ENCODE measurements around the gene HNRNPCL2. TPM values are rescaled to one million over a fixed set of nuclear protein-coding genes. Genes with fewer than 3 reads are reported as not detected.
"Not testable (repeated sequence)": the region's sequence is repeated elsewhere in the genome, so short reads cannot be mapped to it uniquely, and the experiment has no call there.

Gene HNRNPCL2
- polyA plus RNA-seq (2011; rRNA removed) (not detected in 2 replicates), polyA minus RNA-seq (2011; rRNA and poly(A)+ RNA removed) (not detected in 2 replicates)

DNA sequence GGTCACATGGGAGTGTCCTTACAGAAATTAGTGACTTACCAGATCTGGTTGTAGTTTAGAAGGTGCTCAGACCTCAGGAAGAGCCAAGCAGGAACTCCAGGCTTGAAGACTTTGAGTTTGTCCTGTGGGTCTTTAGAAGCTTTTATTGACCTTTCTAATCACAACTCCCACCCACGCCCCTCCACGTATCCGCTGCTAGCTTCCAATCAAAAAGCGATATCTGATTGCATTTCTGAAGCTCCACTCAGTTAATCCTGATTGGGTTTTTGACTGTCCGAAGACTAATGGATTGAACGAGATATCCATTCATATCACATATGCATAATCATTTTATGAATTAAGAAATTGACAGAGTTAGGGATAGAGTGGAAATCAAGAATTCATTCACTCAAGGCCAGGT, at the start of gene HNRNPCL2:
HNRNPCL2 (minus strand) TSS at position 101 of the 400 bp plus-strand sequence. CDS start 454 bp downstream, outside the sequence.
- H3K36me3 ChIP-seq (ENCODE audit: control insufficient read depth, insufficient read depth, low read length); CTCF ChIA-PET; H3K4me3 ChIP-seq (ENCODE audit: low read depth, low read length); H3K27me3 ChIP-seq (ENCODE audit: control insufficient read depth, insufficient read depth, low read length); DNase-seq (ENCODE audit: low read depth); POLR2A ChIA-PET: not testable (repeated sequence)

DNA sequence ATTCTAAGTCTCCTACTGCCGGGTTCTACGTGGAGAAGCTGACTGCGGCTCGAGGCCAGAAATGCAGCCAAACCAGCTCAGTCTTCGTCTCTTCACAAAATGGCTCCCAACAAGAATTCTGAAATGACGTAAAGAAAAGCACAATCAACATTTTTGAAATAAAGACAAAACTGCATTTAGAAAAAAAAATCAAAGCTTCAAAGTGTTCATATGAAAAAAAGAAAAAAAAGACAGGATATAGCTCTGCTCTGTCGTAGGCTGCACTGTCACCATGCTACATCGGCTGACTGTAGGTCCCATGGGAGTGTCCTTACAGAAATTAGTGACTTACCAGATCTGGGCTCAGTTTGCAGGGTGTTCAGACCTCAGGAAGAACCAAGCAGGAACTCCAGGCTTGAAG, 48.9 kb upstream of the HNRNPCL2 start, which contains the start of gene HNRNPCL4:
HNRNPCL4 (minus strand) TSS at position 101 of the 400 bp plus-strand sequence. CDS start 164 bp downstream, outside the sequence.
- CTCF ChIA-PET; DNase-seq (ENCODE audit: low read depth); POLR2A ChIA-PET; H3K36me3 ChIP-seq (ENCODE audit: control insufficient read depth, insufficient read depth, low read length); H3K4me3 ChIP-seq (ENCODE audit: low read depth, low read length); H3K27me3 ChIP-seq (ENCODE audit: control insufficient read depth, insufficient read depth, low read length): not testable (repeated sequence)

DNA sequence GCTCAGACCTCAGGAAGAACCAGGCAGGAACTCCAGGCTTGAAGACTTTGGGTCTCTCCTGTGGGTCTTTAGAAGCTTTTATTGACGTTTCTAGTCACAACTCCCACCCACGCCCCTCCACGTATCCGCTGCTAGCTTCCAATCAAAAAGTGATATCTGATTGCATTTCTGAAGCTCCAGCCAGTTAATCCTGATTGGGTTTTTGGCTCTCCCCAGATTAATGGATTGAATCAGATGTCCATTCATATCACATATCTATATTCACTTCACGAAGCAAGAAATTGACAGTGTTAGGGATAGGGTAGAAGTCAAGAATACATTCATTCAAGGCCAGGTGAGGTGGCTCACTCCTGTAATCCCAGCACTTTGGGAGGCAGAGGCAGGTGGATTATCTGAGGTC, 39.3 kb upstream of the HNRNPCL2 start, which contains the start of gene PRAMEF26:
PRAMEF26 (minus strand) TSS at position 101 of the 400 bp plus-strand sequence. CDS start 2,914 bp downstream, outside the sequence.
- CTCF ChIA-PET; H3K4me3 ChIP-seq (ENCODE audit: low read depth, low read length); DNase-seq (ENCODE audit: low read depth); H3K27me3 ChIP-seq (ENCODE audit: control insufficient read depth, insufficient read depth, low read length); H3K36me3 ChIP-seq (ENCODE audit: control insufficient read depth, insufficient read depth, low read length); POLR2A ChIA-PET: not testable (repeated sequence)

DNA sequence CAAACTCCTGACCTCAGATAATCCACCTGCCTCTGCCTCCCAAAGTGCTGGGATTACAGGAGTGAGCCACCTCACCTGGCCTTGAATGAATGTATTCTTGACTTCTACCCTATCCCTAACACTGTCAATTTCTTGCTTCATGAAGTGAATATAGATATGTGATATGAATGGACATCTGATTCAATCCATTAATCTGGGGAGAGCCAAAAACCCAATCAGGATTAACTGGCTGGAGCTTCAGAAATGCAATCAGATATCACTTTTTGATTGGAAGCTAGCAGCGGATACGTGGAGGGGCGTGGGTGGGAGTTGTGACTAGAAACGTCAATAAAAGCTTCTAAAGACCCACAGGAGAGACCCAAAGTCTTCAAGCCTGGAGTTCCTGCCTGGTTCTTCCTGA, 46.2 kb downstream of the HNRNPCL2 start, which contains the start of gene PRAMEF25:
PRAMEF25 (plus strand) TSS at position 301 of the 400 bp plus-strand sequence. CDS start 2,920 bp downstream, outside the sequence.
- H3K4me3 ChIP-seq (ENCODE audit: low read depth, low read length); POLR2A ChIA-PET; DNase-seq (ENCODE audit: low read depth); CTCF ChIA-PET; H3K27me3 ChIP-seq (ENCODE audit: control insufficient read depth, insufficient read depth, low read length); H3K36me3 ChIP-seq (ENCODE audit: control insufficient read depth, insufficient read depth, low read length): not testable (repeated sequence)

Other genes with a start within 250 kb of the HNRNPCL2 start
- not detected in 2 replicates for gene PRAMEF4, start 230.7 kb downstream of the HNRNPCL2 start, polyA plus RNA-seq (2011; rRNA removed)
- not detected in 2 replicates for gene PRAMEF10, start 218.6 kb downstream of the HNRNPCL2 start, polyA plus RNA-seq (2011; rRNA removed)
- not detected in 2 replicates for gene PRAMEF7, start 200.2 kb downstream of the HNRNPCL2 start, polyA plus RNA-seq (2011; rRNA removed)
- gene PRAMEF6, start 169.3 kb downstream of the HNRNPCL2 start, polyA plus RNA-seq (2011; rRNA removed) = not detected in 2 replicates
- gene PRAMEF27, start 60.3 kb downstream of the HNRNPCL2 start, polyA plus RNA-seq (2011; rRNA removed) = not detected in 2 replicates
- not detected in 2 replicates for gene HNRNPCL3, start 56.1 kb downstream of the HNRNPCL2 start, polyA plus RNA-seq (2011; rRNA removed)
- gene PRAMEF25, start 46.1 kb downstream of the HNRNPCL2 start, polyA plus RNA-seq (2011; rRNA removed) = not detected in 2 replicates
- gene PRAMEF26, start 39.2 kb upstream of the HNRNPCL2 start, polyA plus RNA-seq (2011; rRNA removed) = not detected in 2 replicates
- not detected in 2 replicates for gene HNRNPCL4, start 48.8 kb upstream of the HNRNPCL2 start, polyA plus RNA-seq (2011; rRNA removed)
- not detected in 2 replicates for gene PRAMEF9, start 55.0 kb upstream of the HNRNPCL2 start, polyA plus RNA-seq (2011; rRNA removed)
- not detected in 2 replicates for gene PRAMEF13, start 84.6 kb upstream of the HNRNPCL2 start, polyA plus RNA-seq (2011; rRNA removed)
- gene PRAMEF18, start 109.3 kb upstream of the HNRNPCL2 start, polyA plus RNA-seq (2011; rRNA removed) = not detected in 2 replicates
- not detected in 2 replicates for gene PRAMEF5, start 137.3 kb upstream of the HNRNPCL2 start, polyA plus RNA-seq (2011; rRNA removed)
- not detected in 2 replicates for gene PRAMEF8, start 168.3 kb upstream of the HNRNPCL2 start, polyA plus RNA-seq (2011; rRNA removed)
- gene PRAMEF33, start 186.7 kb upstream of the HNRNPCL2 start, polyA plus RNA-seq (2011; rRNA removed) = not detected in 2 replicates
- gene PRAMEF15, start 198.7 kb upstream of the HNRNPCL2 start, polyA plus RNA-seq (2011; rRNA removed) = not detected in 2 replicates
- not detected in 2 replicates for gene PRAMEF14, start 230.3 kb upstream of the HNRNPCL2 start, polyA plus RNA-seq (2011; rRNA removed)

All from BJ (cell line).